Stimulated activated CD4-positive, alpha-beta T cell treated with anti-CD3 and anti-CD28 coated beads, Interleukin-4, amount 100 ng/mL, for 4 hours (primary cell): ENCODE results near the gene SLC35A4.
"Not testable (repeated sequence)": the region's sequence is repeated elsewhere in the genome, so short reads cannot be mapped to it uniquely, and the experiment has no call there.

Experiments
- DNase-seq, 2 experiments: peaks; one replicate each; pipeline ENCODE4 v3.0.0-alpha.2; 2020

SLC35A4 gene

GRCh38 chr5:140560227-140560626 lies 4.4 kb upstream of the SLC35A4 start:
- DNase-seq, result no peak

GRCh38 chr5:140561753-140562523 lies 2.7 kb upstream of the SLC35A4 start:
- no peak for DNase-seq

GRCh38 chr5:140563596-140563995 lies 1.0 kb upstream of the SLC35A4 start:
- no peak for DNase-seq

GRCh38 chr5:140565024-140565779 lies 574 bp downstream of the SLC35A4 start:
- no peak for DNase-seq

- DNase-seq, result no peak
Observed at GRCh38 chr5:140565780-140566095, 1.1 kb downstream of the SLC35A4 start.

GRCh38 chr5:140566665-140567064 lies 2.0 kb downstream of the SLC35A4 start:
- no peak for DNase-seq

- no peak for DNase-seq
Observed at GRCh38 chr5:140567136-140567818, 2.6 kb downstream of the SLC35A4 start.

GRCh38 chr5:140567871-140568270 lies 3.2 kb downstream of the SLC35A4 start:
- no peak for DNase-seq

GRCh38 chr5:140568443-140569063 lies 3.9 kb downstream of the SLC35A4 start:
- no peak for DNase-seq

GRCh38 chr5:140569197-140569596 lies 4.6 kb downstream of the SLC35A4 start:
- no peak for DNase-seq

GRCh38 chr5:140570058-140570457 lies 5.4 kb downstream of the SLC35A4 start:
- DNase-seq, result no peak

GRCh38 chr5:140570488-140570887 lies 5.9 kb downstream of the SLC35A4 start:
- no peak for DNase-seq

GRCh38 chr5:140571105-140571504 lies 6.5 kb downstream of the SLC35A4 start:
- DNase-seq, result no peak

GRCh38 chr5:140573683-140574082 lies 9.1 kb downstream of the SLC35A4 start:
- DNase-seq, result no peak

- no peak for DNase-seq
Observed at GRCh38 chr5:140574165-140574564, 9.5 kb downstream of the SLC35A4 start.

- no peak for DNase-seq
Observed at GRCh38 chr5:140575309-140575708, 10.7 kb downstream of the SLC35A4 start.

- no peak for DNase-seq
Observed at GRCh38 chr5:140576776-140577201, 12.2 kb downstream of the SLC35A4 start.

- not testable (repeated sequence) for DNase-seq
Observed at GRCh38 chr5:140579188-140579747, 14.6 kb downstream of the SLC35A4 start.

- no peak for DNase-seq
Observed at GRCh38 chr5:140587495-140587894, 22.9 kb downstream of the SLC35A4 start.

GRCh38 chr5:140588311-140589070 lies 23.9 kb downstream of the SLC35A4 start:
- no peak for DNase-seq

- DNase-seq, result no peak
Observed at GRCh38 chr5:140590861-140591260, 26.2 kb downstream of the SLC35A4 start.

- no peak for DNase-seq
Observed at GRCh38 chr5:140591747-140592372, 27.2 kb downstream of the SLC35A4 start.
